Stimulated activated CD4-positive, alpha-beta T cell treated with anti-CD3 and anti-CD28 coated beads, Interleukin-1b, Interleukin-23, amount 100 ng/mL, for 4 hours (primary cell): ENCODE data around the gene DDX24.
"Not testable (repeated sequence)": the region's sequence is repeated elsewhere in the genome, so short reads cannot be mapped to it uniquely, and the experiment has no call there.

Source experiments
- DNase-seq, 2 donors: peaks; one replicate each; pipeline ENCODE4 v3.0.0-alpha.2; 2020; ENCODE audit warnings: low read depth in 2 of 2

DDX24 gene

DNA sequence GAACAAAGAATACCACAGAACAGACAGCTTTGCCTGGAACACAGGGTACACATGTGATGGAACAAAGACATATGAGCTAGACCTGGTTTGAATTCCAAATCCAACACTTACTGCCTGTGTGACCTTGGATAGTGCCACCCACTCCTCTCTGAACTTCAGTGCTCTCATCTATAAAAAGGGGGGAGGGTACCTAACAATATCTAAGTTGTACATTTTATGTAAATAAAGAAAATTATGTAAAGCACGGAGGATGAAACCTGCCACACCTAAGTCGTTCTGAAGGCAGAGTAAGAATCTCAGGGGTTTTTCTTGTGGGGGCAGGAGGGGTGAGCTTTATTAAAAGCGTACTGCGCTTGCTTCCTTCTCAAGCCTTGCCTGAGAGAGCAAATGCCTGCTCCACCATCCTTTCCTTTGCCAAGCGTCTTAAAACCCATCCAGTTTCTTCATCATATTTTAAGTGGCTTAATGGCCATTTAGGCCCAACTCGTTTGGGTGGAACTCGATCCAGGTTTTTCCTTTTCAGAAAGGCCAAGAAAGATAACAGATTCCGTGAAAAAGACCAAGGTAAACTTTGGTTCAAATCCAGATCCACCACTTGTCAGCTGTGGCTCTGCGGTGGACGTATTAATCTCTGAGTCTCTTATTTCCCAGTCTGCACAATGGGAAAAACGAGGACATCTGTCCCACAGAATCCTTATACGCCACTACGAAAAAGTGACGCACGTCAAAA is 946 bp downstream of the DDX24 start:
- DNase-seq, result no peak

DNA sequence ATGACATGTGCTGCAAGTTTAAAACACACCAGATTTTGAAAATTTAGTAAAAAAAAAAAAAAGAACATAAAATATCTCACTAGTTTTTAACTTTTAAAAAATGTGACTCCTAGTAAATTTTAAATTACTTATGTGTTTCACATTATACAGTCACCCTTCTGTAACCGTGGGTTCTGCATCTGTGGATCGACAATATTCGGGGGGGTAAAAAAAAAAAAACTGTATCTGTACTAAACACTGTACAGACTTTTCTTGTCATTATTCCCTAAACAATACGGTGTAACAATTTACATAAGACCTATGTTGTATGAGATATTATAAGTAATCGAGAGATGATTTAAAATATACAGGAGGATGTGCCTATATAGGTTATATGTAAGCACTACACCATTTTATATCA is 3.2 kb downstream of the DDX24 start:
- no peak for DNase-seq

DNA sequence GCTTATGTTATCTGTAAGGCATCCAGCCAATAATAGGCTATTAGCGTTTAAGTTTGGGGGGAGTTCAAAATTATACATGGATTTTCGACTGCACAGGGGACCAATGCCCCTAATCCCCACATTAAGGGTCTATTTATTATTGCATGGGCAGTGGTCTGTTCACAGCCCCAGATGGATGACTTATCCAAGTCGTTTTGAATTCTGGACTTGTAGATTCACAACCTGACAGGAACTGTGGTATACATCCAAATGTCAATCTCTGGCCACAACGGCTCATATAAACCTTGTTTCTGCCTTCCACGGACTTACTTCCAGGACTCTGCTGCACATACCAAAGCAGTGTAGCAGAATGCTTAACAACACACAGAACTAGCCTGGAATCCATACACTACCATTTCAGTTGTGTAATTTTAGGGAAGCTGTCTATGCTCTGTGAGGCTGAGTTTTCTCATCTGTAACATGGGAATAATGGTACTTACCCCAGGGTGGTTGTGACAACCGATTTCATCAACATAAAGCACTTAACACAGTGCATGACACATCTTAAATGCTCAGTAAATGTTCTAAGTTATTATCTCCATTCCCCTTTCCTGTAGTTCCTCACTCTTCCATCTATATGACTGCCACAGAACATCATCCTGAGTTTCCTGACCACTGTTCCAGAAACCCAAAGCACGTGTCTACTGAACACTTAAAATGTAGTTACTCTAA is 3.7 kb downstream of the DDX24 start:
- no peak for DNase-seq

DNA sequence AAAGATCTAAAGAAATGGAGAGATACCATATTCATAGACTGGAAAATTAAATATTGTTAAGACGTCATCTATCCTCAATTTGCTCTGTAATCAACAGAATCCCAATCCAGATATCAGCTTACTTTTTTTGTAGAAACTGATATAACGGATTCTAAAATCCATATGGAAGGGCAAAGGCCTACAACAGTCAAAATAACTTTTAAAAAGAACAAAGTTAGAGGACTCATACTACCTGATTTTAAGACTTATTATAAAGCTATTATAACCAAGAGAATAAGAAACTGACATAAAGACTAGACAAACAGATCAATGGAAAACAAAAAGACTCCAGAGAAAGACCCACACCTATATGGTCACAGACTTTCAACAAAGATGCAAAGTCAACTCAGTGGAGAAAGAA is 6.0 kb downstream of the DDX24 start:
- DNase-seq, result no peak

DNA sequence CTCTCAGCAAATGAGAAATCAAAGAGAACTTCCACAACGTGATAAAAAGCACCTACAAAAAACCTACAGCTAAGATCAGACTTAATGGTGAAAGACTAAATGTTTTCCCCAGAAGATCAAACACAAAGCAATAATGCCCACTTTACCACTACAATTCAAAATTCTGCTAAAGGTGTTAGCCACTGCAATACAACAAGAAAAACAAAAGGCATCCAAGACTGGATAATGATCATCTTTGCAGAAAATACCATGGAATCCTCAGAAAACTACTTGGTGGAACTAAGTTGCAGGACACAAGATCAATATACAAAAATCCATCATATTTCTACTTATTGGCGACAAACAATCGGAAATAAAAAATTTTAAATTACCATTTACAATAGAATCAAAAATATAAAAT is 6.5 kb downstream of the DDX24 start:
- no peak for DNase-seq

DNA sequence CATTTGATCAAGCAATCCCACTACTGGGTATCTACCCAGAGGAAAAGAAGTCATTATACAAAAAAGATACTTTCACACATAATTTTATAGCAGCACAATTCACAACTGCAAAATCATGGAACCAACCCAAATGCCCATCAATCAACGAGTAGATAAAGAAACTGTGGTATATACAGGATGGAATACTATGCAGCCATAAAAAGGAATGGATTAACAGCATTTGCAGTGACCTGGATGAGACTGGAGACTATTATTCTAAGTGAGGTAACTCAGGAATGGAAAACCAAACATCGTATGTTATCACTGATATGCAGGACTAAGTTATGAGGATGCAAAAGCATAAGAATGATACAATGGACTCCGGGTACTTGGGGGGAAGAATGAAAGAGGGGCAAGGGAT is 8.9 kb downstream of the DDX24 start:
- DNase-seq, result not testable (repeated sequence)

DNA sequence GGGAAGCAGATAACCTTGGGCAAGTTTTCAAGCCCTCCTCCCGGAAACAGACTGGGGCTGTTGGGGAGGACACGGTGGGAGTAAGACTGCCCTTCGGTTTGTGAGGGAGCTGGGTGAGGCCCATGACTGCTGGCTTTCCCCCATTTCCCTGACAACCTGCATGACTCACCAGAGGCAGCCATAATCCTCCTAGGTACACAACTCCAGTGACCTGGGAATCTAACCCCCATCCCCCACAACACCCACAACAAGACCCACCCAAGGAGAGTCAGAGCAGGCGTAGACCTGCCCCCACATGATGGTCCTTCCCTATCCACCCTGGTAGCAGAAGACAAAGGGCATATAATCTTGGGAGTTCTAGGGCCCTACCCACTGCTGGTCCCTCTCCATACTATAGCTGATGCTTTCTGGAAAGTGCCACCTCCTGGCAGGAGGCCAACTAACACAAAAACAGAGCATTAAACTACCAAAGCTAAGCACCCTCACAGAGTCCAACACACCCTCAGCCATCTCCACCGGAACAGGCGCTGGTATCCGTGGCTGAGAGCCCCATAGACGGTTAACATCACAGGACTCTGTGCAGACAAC is 14.8 kb downstream of the DDX24 start:
- DNase-seq, result no peak

DNA sequence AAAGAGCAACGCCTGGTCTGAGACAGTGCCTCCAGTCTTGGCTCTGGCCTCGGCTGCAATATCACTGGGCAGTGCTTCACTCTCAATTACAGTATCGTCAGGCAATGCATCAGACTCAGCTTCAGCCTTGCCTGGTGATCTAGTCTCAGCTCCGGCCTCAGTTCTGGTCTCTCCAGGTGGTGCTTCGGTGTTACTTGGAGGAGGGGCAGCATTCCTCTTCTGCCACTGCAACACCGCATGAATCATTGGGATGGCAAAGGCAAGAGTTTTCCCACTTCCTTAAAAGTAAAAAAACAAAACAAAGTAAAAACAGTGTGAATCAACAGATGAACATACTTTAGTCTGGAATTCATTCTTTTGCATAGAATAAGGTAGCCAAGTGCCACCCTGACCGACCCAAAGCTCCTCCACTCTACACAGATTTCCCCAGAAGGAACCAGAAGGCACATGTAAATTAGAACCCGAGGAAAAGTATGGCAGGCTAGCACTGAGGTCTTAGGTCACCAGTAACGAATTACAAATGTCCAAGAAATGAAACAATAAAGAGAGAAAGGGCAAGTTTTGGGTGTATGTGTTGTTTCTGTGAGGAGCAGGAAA is 18.6 kb downstream of the DDX24 start:
- no peak for DNase-seq

DNA sequence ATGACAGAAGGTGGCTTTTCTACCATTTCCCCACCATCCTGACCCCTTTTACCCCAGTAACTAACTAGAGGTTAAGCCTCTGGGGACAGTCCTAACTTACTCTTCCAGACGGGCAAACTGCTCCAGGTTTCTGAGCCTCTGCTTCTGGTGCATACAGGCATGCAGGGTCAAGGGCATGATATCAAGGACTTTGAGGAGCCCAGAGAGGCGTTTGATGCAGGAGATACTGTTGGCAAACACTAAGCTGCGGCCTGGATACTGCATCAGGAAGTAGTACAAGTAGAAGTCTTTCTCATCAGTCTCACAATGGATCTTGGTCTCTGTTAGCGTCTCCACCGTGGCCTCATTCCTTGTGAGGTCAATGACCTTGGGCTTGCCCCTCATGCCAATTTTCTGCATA is 21.0 kb downstream of the DDX24 start:
- no peak for DNase-seq

DNA sequence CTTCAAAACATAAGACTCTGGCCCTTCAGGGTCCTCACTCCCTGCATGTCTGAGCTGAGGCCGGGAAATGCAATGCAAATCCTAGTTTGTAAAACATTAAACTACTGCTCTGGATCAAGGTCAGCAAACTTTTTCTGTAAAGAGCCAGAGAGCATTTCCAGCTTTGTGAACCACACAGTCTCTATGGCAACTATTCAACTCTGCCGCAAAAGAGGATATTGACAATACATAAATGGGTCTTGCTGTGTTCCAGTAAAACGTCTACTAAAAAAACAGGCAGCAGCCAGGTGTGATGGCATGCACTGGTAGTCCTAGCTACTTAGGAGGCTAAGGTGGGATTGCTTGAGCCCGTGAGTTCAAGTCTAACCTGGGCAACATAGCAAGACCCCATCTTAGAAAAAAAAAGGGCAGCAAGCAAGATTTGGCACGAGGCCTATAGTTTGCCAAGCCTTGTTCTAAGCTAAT is 22.3 kb downstream of the DDX24 start:
- no peak for DNase-seq

DNA sequence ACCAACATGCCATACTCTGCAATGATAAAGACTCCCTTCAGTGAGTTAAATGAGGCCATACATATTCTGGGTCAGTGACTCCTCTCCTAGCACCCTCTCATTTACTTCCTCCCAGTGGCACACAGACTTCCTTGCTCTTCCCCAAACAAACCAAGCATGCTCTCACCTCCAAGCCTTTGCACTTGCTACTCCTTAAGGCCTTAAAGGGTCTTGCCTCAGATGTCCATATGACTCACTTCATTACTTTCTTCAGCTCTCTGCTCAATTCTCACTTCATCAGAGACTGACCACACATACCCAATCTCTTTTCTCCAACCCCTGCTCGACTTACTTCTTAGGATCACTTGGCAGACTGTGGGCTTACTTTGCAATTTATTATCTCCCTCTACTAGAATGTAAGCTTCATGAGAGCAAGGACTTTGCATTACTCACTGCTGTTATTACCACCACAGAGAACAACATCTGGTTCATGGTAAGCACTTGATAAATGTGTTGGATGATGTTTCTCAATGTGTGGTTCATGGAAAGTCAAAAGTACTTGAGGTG is 22.8 kb downstream of the DDX24 start:
- no peak for DNase-seq

DNA sequence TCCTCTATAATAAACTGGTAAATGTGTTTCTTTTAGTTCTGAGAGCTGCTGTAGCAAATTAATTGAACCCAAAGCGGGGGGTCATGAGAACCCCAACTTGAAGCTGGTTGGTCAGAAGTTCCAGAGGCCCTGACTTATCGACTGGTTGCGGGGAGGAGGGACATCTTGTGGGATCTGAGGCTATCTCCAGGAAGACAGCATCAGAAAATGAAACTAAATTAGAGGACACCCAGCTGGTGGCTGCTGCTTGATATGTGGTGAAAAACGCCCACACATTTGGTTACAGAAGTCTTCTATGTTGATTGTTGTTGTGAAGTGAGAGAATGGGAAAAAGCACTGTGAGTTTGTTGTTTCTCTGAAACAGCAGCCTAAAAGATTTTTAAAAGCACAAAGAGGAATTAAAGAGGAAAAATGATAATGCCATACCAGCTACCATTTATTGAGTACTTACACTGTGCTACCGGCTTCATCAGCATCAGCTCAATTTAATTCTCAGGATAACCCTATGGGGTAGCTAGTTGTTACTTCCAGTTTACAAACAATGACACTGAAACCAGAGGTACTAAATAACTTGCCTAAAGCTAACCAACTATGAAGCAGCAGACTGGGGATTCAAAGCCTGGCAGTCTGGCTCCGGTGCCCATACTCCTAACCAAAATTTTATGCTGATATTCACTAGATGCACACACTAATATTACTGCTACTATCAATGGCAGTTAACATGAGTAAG is 24.3 kb downstream of the DDX24 start:
- no peak for DNase-seq

DNA sequence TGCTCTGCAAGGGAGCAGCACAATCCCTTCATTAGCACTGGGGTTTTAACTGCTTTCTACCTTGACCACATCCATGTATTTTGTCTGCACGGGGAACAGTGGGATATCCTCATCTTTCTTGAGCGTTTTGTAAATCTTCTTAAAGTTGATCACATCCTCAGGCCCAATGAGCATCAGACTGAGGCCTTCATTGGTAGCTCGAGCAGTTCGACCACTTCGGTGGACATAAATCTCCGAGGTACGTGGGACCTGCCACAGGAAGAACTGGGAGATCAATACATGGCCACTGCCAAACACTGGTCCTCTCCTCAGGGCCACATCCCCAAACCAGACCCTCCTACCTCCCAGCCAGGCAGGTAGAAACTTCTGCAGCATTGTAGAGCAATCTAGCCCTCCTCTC is 26.1 kb downstream of the DDX24 start:
- no peak for DNase-seq

DNA sequence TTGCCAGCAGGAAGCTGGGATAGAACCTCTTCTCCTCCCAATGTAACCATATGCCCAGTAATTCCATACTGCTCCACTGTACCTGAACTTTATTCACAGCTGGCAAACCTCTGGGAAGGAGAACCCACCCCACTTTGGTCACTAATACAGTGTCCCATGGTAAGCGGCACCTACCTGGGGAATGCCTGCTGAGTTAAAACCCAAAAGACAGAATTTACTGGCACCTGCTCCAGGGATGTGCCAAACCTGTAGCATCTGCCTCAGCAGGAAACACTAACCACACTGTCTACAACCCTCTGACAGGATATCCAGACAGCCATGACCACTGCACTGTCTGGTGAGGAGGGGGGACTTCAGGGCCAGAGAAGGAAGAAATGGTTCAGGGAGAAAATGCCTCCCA is 26.6 kb downstream of the DDX24 start:
- no peak for DNase-seq

DNA sequence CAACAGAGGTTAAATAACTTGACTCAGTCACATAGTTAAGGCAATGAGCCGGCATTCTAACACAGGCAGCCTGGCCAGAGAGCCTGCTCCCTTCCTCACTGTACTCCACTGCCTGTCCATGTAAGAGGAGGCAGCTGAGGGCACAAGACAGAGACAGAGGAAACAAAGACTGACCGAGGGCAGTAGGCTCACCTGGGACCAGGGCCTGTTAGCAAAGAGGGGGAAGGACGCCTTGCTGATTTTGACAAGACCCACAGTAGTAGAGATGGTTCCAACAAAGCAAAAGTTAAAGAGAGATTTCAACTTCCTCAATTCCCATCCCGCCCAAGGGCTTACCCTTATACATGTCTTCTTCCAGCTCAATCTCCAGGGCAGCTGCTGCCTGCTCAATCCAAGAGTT is 28.3 kb downstream of the DDX24 start:
- no peak for DNase-seq

DNA sequence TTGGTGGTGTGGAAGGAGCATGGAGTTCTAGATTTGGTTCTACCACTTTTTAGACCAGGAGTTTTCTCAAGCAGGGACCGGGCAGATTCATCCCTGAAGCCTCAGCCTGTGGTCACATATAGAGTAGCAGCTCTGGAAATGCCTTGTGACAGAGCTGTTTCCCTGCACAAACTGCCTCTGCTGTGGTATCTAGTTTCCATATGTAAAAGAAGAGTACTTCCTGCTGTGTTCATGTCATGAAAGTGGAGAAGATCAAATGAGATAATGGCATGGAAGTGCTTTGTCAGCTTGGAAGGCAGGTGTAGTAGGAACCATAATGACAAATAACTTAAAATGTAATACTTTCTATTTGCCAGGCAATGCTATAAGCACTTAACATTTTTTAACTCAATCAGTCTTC is 28.8 kb downstream of the DDX24 start:
- no peak for DNase-seq

DNA sequence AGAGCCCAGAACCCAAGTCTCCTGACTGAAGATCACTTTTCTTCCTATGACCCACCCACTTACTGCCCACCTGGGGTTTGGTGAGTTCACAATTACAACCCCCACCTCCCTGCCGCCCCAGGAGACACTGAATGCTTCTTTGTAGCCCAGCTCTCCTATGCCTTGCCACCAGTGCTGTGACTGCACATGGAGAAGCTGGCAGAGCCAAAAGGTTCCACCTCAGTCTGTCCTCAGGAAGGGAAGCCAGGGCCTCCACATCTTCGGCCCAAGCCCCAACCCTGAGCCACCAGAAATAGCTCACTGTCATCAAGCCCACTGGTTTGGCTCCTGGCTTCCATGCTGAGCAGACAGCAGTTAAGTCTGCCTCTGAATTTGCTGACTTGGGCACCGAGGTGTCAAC is 29.2 kb downstream of the DDX24 start:
- DNase-seq, result no peak

DNA sequence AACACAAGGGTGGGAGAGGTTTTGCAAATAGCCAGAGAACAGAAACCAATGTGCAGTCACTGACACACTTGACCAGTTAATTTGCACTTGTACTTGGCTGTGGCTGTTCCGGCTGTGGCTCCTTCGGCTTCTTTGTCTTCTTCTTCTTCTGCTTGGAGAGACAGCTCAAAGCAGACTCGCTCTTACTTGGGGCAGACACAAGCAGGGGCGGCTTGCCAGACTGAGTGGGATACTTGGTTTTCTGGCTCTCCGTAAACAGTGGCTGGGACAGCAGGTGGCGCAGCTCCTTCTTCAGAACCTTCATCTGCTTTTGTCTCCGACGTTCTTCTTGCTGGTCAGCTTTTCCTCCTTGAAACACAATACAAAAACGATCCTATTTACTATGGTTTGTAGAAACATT is 29.9 kb downstream of the DDX24 start:
- DNase-seq, result no peak

DNA sequence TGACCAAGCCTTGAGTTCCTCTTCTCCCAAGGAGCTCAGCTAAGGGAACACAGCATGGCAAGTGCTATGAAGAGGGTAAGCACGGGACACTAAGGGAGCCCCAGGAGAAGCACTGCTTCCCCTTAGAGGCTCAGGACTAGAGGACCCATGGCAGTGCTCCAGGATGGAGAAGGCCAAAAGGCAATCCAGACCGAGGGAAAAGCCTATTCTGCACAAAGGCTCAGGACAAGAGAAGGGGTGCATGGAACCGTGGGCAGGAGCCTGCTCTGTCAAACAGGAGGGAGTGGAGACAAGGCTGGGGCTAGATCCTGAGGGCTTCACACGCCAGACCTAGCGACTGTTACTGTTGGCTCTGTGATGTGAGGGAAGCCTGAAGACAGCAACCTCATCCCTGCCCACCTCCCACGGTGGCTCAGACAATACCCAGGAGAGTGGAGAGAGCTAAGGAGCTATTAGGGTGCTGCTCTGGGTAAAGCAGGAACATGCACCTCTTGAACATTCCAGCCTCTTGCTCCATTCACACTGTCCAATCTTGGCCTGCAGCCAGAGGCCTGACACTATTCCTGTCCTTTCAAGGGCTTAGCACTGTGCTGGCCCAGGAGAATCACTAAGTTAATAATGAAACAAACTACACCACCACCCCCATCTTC is 30.6 kb downstream of the DDX24 start:
- DNase-seq, result no peak

DNA sequence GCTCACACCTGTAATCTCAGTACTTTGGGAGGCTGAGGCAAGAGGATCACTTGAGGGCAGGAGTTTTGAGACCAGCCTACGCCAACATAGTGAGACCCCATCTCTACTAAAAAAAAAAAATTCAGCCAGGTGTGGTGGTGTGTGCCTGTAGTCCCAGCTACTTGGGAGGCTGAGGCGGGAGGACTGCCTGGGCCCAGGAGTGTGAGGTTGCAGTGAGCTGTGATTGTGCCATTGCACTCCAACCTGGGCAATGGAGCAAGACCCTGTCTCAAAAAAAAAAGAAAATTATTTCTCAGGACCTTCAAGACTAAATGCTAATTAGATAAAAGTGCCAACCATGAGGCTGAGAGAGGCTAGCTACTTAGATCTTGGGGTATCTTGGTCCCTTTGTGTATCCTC is 31.4 kb downstream of the DDX24 start:
- DNase-seq, result no peak
